HepG2 (cell line): ENCODE data around the gene MYOF.

Experiments
- AFF4 ChIP-seq: sonication (generic); formaldehyde crosslinking; IDR thresholded peaks from 2 replicates; pipeline ENCODE4 v1.4.0; 2020; ENCODE audit warnings: missing genetic modification reagents
- FOXK2 ChIP-seq: fragments of 450-650 bp; IDR thresholded peaks from 2 replicates; pipeline ENCODE4 v1.6.1; 2016
- HOXA7 ChIP-seq: sonication (generic); formaldehyde crosslinking; IDR thresholded peaks from 2 replicates; pipeline ENCODE4 v1.8.1; 2022; ENCODE audit warnings: mild to moderate bottlenecking, missing genetic modification reagents, moderate library complexity
- POLR2AphosphoS5 ChIP-seq: IDR thresholded peaks from 2 replicates; pipeline ENCODE4 v1.6.1; 2012; ENCODE audit warnings: low read depth, low read length
- ZBTB7A ChIP-seq: sonication (generic); formaldehyde crosslinking; IDR thresholded peaks from 2 replicates; pipeline ENCODE4 v1.8.0; 2022; ENCODE audit warnings: mild to moderate bottlenecking, missing genetic modification reagents
- ZNF253 ChIP-seq: sonication (generic); formaldehyde crosslinking; IDR thresholded peaks from 2 replicates; pipeline ENCODE4 v1.8.0; 2022; ENCODE audit warnings: mild to moderate bottlenecking, missing genetic modification reagents, borderline replicate concordance
- ZNF660 ChIP-seq: sonication (generic); formaldehyde crosslinking; IDR thresholded peaks from 2 replicates; pipeline ENCODE4 v1.5.1; 2020; ENCODE audit warnings: mild to moderate bottlenecking, low read depth, missing genetic modification reagents, borderline replicate concordance
- ZNF776 ChIP-seq: sonication (generic); formaldehyde crosslinking; IDR thresholded peaks from 2 replicates; pipeline ENCODE4 v1.4.0; 2020; ENCODE audit warnings: mild to moderate bottlenecking, missing genetic modification reagents

DNA sequence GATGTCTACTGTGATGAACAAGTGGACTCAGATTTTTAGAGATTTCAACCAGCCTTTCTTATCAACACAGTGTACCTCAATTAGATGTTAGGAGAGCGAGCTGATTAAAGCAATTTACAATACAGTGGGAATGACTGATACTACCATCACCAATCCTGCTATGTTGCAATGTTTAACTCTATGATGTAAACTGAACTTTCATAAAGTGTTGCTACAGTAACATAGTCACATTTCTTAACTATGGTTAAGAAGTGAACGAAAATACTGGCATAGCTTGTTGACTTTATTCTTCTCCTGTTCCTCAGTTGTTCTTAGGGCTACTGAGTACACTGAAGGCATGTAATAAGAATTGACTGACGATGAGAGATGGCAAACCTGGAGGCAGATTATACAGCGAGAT lies 139.8 kb downstream of the MYOF start:
- TF ChIP-seq ZBTB7A (CRISPR knock-in tag), result no peak
- no peak for TF ChIP-seq FOXK2
- no peak for TF ChIP-seq ZNF660
- TF ChIP-seq ZNF776 (CRISPR knock-in tag), result no peak
- TF ChIP-seq HOXA7 (CRISPR knock-in tag), result no peak
- no peak for TF ChIP-seq AFF4 (CRISPR knock-in tag)
- TF ChIP-seq ZNF253, result no peak
- no peak for TF ChIP-seq POLR2AphosphoS5
